Measurements from ENCODE around the gene A2M. TPM values are rescaled to one million over a fixed set of nuclear protein-coding genes. Genes with fewer than 3 reads are reported as not detected.

A2M gene
- total RNA-seq, 1 experiment from 2014 or later: 1.9 TPM

DNA sequence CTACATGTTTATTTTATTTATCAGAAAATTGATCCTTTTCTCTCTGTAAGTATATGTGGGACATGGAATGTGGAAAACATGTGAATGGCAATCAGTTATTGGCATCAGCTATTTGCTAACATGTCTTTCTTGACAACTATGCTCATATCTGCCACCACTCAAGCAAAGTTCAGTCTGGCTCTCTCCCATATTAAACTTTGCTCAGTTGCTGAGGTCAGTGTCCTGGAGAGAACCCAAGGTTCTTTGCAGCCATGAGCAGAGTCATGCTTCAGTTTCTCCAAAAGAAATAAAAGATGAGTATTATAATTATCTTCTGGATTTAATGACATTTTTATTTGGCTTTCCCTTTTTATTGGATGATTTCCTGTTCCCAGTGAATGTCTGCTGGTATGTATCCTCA lies 42.6 kb downstream of the A2M start:
- CTCF ChIA-PET: no interaction called here

GRCh38 chr12:9072481-9073038 lies 43.2 kb downstream of the A2M start:
- CTCF ChIA-PET: no interaction called here
- no peaks in the 10 kb centered on the region for H3K36me3 Mint-ChIP-seq
- no peak overlapping the region for H3K4me3 Mint-ChIP-seq
- no peaks in the 10 kb centered on the region for H3K9me3 Mint-ChIP-seq
- ATAC-seq: no peak
- DNase-seq (ENCODE audit: low spot score): no peak
- POLR2A ChIA-PET: no interaction called here
- TF ChIP-seq, protein P1, sequence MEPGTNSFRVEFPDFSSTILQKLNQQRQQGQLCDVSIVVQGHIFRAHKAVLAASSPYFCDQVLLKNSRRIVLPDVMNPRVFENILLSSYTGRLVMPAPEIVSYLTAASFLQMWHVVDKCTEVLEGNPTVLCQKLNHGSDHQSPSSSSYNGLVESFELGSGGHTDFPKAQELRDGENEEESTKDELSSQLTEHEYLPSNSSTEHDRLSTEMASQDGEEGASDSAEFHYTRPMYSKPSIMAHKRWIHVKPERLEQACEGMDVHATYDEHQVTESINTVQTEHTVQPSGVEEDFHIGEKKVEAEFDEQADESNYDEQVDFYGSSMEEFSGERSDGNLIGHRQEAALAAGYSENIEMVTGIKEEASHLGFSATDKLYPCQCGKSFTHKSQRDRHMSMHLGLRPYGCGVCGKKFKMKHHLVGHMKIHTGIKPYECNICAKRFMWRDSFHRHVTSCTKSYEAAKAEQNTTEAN (CRISPR knock-in tag; IDR thresholded peaks at IDR 0.05): no peak
- TF ChIP-seq ELF4 (CRISPR knock-in tag; IDR thresholded peaks at IDR 0.05; ENCODE audit: low read depth) (no peak), ZNF263 (CRISPR knock-in tag; IDR thresholded peaks at IDR 0.05; ENCODE audit: low read depth) (no peak), NR3C1 (CRISPR knock-in tag; conservative IDR thresholded peaks at IDR 0.05; ENCODE audit: low read depth) (no peak), ZNF396 (CRISPR knock-in tag; IDR thresholded peaks at IDR 0.05; ENCODE audit: borderline replicate concordance) (no peak), KAT7 (CRISPR knock-in tag; IDR thresholded peaks at IDR 0.05; ENCODE audit: borderline replicate concordance) (no peak)
- H3K4me1 Mint-ChIP-seq: peaks cover 2% of the 10 kb centered on the region; the same call in 1 of the 2 replicates
- no peak overlapping the region for H3K27ac Mint-ChIP-seq
- peaks cover 3% of the 10 kb centered on the region for H3K27me3 Mint-ChIP-seq (ENCODE audit: low read depth)

More for the DNA sequence above, 42.6 kb downstream of the A2M start:
- H3K36me3 Mint-ChIP-seq: no peaks in the 10 kb centered on the region
- peaks cover 2% of the 10 kb centered on the region; the same call in 1 of the 2 replicates for H3K4me1 Mint-ChIP-seq
- POLR2A ChIA-PET: no interaction called here
- no peak for ATAC-seq
- H3K9me3 Mint-ChIP-seq: no peaks in the 10 kb centered on the region
- H3K27ac Mint-ChIP-seq: no peak overlapping the region
- peaks cover 3% of the 10 kb centered on the region for H3K27me3 Mint-ChIP-seq (ENCODE audit: low read depth)
- H3K4me3 Mint-ChIP-seq: no peak overlapping the region
- no peak for TF ChIP-seq ATF3 (CRISPR knock-in tag; conservative IDR thresholded peaks at IDR 0.05)
- no peak for DNase-seq (ENCODE audit: low spot score)

DNA sequence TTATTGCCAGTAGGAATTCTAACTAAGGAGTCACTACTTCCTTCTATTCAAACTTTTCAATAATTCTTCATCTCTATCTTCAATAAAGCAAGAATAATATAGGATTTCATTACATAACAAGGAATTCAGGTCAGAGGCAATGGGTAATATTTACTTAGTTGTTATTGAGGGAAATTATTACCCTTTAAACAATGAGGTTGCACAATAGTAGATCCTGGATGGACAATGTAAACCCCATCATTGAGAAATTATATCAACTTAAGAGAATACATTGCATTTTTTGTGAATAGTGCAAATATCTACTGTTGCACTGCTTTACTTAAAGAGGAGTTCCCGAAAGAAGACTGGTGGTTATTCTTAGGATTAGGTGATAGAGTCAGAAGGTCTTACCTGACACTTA lies 43.8 kb downstream of the A2M start:
- ChIA-PET POLR2A (no interaction called here), CTCF (no interaction called here)
- no peak for DNase-seq (ENCODE audit: low spot score)
- H3K4me1 Mint-ChIP-seq: peaks cover 2% of the 10 kb centered on the region; the same call in 1 of the 2 replicates
- TF ChIP-seq, protein P2, sequence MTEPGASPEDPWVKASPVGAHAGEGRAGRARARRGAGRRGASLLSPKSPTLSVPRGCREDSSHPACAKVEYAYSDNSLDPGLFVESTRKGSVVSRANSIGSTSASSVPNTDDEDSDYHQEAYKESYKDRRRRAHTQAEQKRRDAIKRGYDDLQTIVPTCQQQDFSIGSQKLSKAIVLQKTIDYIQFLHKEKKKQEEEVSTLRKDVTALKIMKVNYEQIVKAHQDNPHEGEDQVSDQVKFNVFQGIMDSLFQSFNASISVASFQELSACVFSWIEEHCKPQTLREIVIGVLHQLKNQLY (CRISPR knock-in tag; IDR thresholded peaks at IDR 0.05): no peak
- TF ChIP-seq, protein P3, sequence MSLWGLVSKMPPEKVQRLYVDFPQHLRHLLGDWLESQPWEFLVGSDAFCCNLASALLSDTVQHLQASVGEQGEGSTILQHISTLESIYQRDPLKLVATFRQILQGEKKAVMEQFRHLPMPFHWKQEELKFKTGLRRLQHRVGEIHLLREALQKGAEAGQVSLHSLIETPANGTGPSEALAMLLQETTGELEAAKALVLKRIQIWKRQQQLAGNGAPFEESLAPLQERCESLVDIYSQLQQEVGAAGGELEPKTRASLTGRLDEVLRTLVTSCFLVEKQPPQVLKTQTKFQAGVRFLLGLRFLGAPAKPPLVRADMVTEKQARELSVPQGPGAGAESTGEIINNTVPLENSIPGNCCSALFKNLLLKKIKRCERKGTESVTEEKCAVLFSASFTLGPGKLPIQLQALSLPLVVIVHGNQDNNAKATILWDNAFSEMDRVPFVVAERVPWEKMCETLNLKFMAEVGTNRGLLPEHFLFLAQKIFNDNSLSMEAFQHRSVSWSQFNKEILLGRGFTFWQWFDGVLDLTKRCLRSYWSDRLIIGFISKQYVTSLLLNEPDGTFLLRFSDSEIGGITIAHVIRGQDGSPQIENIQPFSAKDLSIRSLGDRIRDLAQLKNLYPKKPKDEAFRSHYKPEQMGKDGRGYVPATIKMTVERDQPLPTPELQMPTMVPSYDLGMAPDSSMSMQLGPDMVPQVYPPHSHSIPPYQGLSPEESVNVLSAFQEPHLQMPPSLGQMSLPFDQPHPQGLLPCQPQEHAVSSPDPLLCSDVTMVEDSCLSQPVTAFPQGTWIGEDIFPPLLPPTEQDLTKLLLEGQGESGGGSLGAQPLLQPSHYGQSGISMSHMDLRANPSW (CRISPR knock-in tag; conservative IDR thresholded peaks at IDR 0.05; ENCODE audit: low read depth): no peak
- TF ChIP-seq, protein P4, sequence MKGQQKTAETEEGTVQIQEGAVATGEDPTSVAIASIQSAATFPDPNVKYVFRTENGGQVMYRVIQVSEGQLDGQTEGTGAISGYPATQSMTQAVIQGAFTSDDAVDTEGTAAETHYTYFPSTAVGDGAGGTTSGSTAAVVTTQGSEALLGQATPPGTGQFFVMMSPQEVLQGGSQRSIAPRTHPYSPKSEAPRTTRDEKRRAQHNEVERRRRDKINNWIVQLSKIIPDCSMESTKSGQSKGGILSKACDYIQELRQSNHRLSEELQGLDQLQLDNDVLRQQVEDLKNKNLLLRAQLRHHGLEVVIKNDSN (CRISPR knock-in tag; IDR thresholded peaks at IDR 0.05): no peak
- no peak for TF ChIP-seq HMGA2 (CRISPR knock-in tag; IDR thresholded peaks at IDR 0.05)
- no peak for TF ChIP-seq CREB1 (CRISPR knock-in tag; IDR thresholded peaks at IDR 0.05)
- TF ChIP-seq TEAD1 (CRISPR knock-in tag; IDR thresholded peaks at IDR 0.05): no peak
- TF ChIP-seq FOXJ3 (CRISPR knock-in tag; IDR thresholded peaks at IDR 0.05; ENCODE audit: borderline replicate concordance): no peak
- TF ChIP-seq CBFB (CRISPR knock-in tag; IDR thresholded peaks at IDR 0.05; ENCODE audit: low read depth): no peak
- no peak for TF ChIP-seq CREM (CRISPR knock-in tag; IDR thresholded peaks at IDR 0.05)
- TF ChIP-seq SMAD3 (CRISPR knock-in tag; IDR thresholded peaks at IDR 0.05; ENCODE audit: borderline replicate concordance): no peak
- no peak for TF ChIP-seq ELF4 (CRISPR knock-in tag; IDR thresholded peaks at IDR 0.05; ENCODE audit: low read depth)
- TF ChIP-seq GRHL2 (CRISPR knock-in tag; IDR thresholded peaks at IDR 0.05; ENCODE audit: insufficient replicate concordance, severe bottlenecking): no peak
- no peaks in the 10 kb centered on the region for H3K36me3 Mint-ChIP-seq
- no peaks in the 10 kb centered on the region for H3K9me3 Mint-ChIP-seq
- no peak overlapping the region for H3K27ac Mint-ChIP-seq
- no peak for ATAC-seq
- no peak overlapping the region for H3K4me3 Mint-ChIP-seq
- peaks cover 3% of the 10 kb centered on the region for H3K27me3 Mint-ChIP-seq (ENCODE audit: low read depth)

Data from WTC11 (cell line).